Uterus (tissue), 4 donors: Measurements from ENCODE around the gene SLTM. TPM values are rescaled to one million over a fixed set of nuclear protein-coding genes. Genes with fewer than 3 reads are reported as not detected.
"Not testable (repeated sequence)": the region's sequence is repeated elsewhere in the genome, so short reads cannot be mapped to it uniquely, and the experiment has no call there.

ENCODE experiments used
- DNase-seq, 2 donors: peaks; one replicate each; pipeline ENCODE4 v3.0.0-alpha.2; 2019 to 2020
- H3K27ac ChIP-seq, 2 donors: fragments of 200-600 bp; sonication (generic); 1 replicate in 1 of 2; 2 replicates in 1 of 2; pipeline ENCODE4 v1.5.1; 2016 to 2018
- H3K27me3 ChIP-seq, 2 donors: fragments of 200-600 bp; sonication (generic); one replicate each; pipeline ENCODE4 v1.5.1; 2018 to 2019; ENCODE audit warnings: control low read depth in 1 of 2
- H3K36me3 ChIP-seq, 2 donors: fragments of 200-600 bp; sonication (generic); one replicate each; pipeline ENCODE4 v1.5.1; 2019; ENCODE audit warnings: control low read depth in 1 of 2
- H3K4me1 ChIP-seq, 2 donors: fragments of 200-600 bp; sonication (generic); one replicate each; pipeline ENCODE4 v1.5.1; 2018 to 2019; ENCODE audit warnings: control low read depth in 1 of 2
- H3K4me3 ChIP-seq, 2 donors: fragments of 200-600 bp; sonication (generic); 1 replicate in 1 of 2; 2 replicates in 1 of 2; pipeline ENCODE4 v1.5.1; 2018 to 2019; ENCODE audit warnings: mild to moderate bottlenecking in 1 of 2
- H3K9me3 ChIP-seq, 2 donors: fragments of 200-600 bp; sonication (generic); one replicate each; pipeline ENCODE4 v1.5.1; 2019; ENCODE audit warnings: control low read depth in 1 of 2
- CTCF ChIP-seq, 4 experiments: fragments of 200-600 bp in 2 of 4; fragments of 450-650 bp in 2 of 4; sonication (generic) in 2 of 4; IDR thresholded peaks; one replicate each; pipeline ENCODE4 v1.5.1; 2016 to 2019; ENCODE audit warnings: antibody characterized with exemption in 4 of 4, mild to moderate bottlenecking in 2 of 4, moderate library complexity in 1 of 4
- POLR2A ChIP-seq, 2 donors: fragments of 450-650 bp; IDR thresholded peaks; one replicate each; pipeline ENCODE4 v1.6.1; 2016; ENCODE audit warnings: antibody characterized with exemption in 2 of 2, mild to moderate bottlenecking in 1 of 2, moderate library complexity in 1 of 2
- intact Hi-C: fragments of 100-400 bp; cut with DNase I; formaldehyde crosslinking; loops from one replicate; pipeline ENCODE4 v1.15.1; 2023; ENCODE audit warnings: low total_unique reads
- total RNA-seq, 4 donors: library from RNA; depleted of rRNA in 3 of 4; stranded (reverse); fragments of >200 nt in 3 of 4; gene quantifications; one replicate each; pipeline versions ENCODE4 v1.1.0 to v1.2.4, GENCODE V29; 2014 to 2023
- donor health status: DM: yes; HTN: yes; CAD: no.

SLTM gene
- total RNA-seq, 4 donors from 2014 or later = 26.4 to 140 (median 126) TPM

GRCh38 chr15:58958811-58959210 is 25.3 kb upstream of the SLTM start:
- intact Hi-C loops = no loop called here
- no peak overlapping the region for H3K27ac ChIP-seq

GRCh38 chr15:58957101-58957973 is 23.9 kb upstream of the SLTM start:
- H3K4me3 ChIP-seq = no peak overlapping the region
- no peaks in the 10 kb centered on the region for H3K36me3 ChIP-seq
- H3K4me1 ChIP-seq = no peaks in the 10 kb centered on the region
- TF ChIP-seq CTCF (IDR thresholded peaks at IDR 0.05) = peak; percentile 60 to 72 (median 64)
- TF ChIP-seq POLR2A (IDR thresholded peaks at IDR 0.05) = no peak
- intact Hi-C loops = no loop called here
- no peak overlapping the region for H3K27ac ChIP-seq
- DNase-seq = peak; percentile 19 to 44
- no peaks in the 10 kb centered on the region for H3K9me3 ChIP-seq
- no peaks in the 10 kb centered on the region for H3K27me3 ChIP-seq

More at GRCh38 chr15:58958811-58959210, 25.3 kb upstream of the SLTM start:
- H3K27me3 ChIP-seq = no peaks in the 10 kb centered on the region
- no peak for TF ChIP-seq POLR2A (IDR thresholded peaks at IDR 0.05)
- no peak for TF ChIP-seq CTCF (IDR thresholded peaks at IDR 0.05)
- DNase-seq = no peak
- H3K4me3 ChIP-seq = no peak overlapping the region
- no peaks in the 10 kb centered on the region for H3K4me1 ChIP-seq
- no peaks in the 10 kb centered on the region for H3K36me3 ChIP-seq
- no peaks in the 10 kb centered on the region for H3K9me3 ChIP-seq

GRCh38 chr15:58952751-58953150 is 19.3 kb upstream of the SLTM start:
- Histone ChIP-seq H3K9me3 (no peaks in the 10 kb centered on the region), H3K27ac (no peak overlapping the region), H3K4me3 (no peak overlapping the region), H3K36me3 (no peaks in the 10 kb centered on the region), H3K27me3 (no peaks in the 10 kb centered on the region), H3K4me1 (no peaks in the 10 kb centered on the region)
- intact Hi-C loops = no loop called here
- TF ChIP-seq CTCF (IDR thresholded peaks at IDR 0.05) (no peak), POLR2A (IDR thresholded peaks at IDR 0.05) (no peak)
- no peak for DNase-seq

GRCh38 chr15:58951388-58952007 is 18.0 kb upstream of the SLTM start:
- no peaks in the 10 kb centered on the region for H3K9me3 ChIP-seq
- DNase-seq = no peak
- no peak overlapping the region for H3K4me3 ChIP-seq
- H3K4me1 ChIP-seq = no peaks in the 10 kb centered on the region
- no peaks in the 10 kb centered on the region for H3K27me3 ChIP-seq
- no peak for TF ChIP-seq POLR2A (IDR thresholded peaks at IDR 0.05)
- TF ChIP-seq CTCF (IDR thresholded peaks at IDR 0.05) = no peak
- H3K36me3 ChIP-seq = no peaks in the 10 kb centered on the region
- intact Hi-C loops = no loop called here
- no peak overlapping the region for H3K27ac ChIP-seq

GRCh38 chr15:58947179-58947578 is 13.7 kb upstream of the SLTM start:
- Histone ChIP-seq H3K4me3 (no peak overlapping the region), H3K27me3 (no peaks in the 10 kb centered on the region), H3K36me3 (no peaks in the 10 kb centered on the region), H3K27ac (no peak overlapping the region), H3K4me1 (no peaks in the 10 kb centered on the region), H3K9me3 (no peaks in the 10 kb centered on the region)
- DNase-seq = no peak
- intact Hi-C loops = no loop called here
- TF ChIP-seq POLR2A (IDR thresholded peaks at IDR 0.05) (no peak), CTCF (IDR thresholded peaks at IDR 0.05) (no peak)

- DNase-seq, H3K36me3 ChIP-seq, H3K4me3 ChIP-seq, H3K27me3 ChIP-seq, H3K9me3 ChIP-seq, H3K4me1 ChIP-seq, intact Hi-C loops: not testable (repeated sequence)
- peak overlapping the region in 1 of 2 donors; percentile 99 for H3K27ac ChIP-seq
Observed at GRCh38 chr15:58934974-58935373, 1.5 kb upstream of the SLTM start.
